BLaER1 treated with 17β-estradiol and CSF1 and Interleukin-3, amounts not matched to agents 10 nM and 100 nM (cell line): ENCODE measurements around the gene CUX1.

ENCODE experiments used
- H3K27ac ChIP-seq, 11 experiments: shearing (Covaris generic); formaldehyde crosslinking; 2 replicates each; pipeline ENCODE4 v1.8.1; 2022
- H3K27me3 ChIP-seq, 11 experiments: shearing (Covaris generic); formaldehyde crosslinking; 2 replicates each; pipeline ENCODE4 v1.8.1; 2022
- H3K36me3 ChIP-seq, 11 experiments: shearing (Covaris generic); formaldehyde crosslinking; 2 replicates each; pipeline ENCODE4 v1.8.1; 2022
- H3K4me1 ChIP-seq, 10 experiments: shearing (Covaris generic); formaldehyde crosslinking; 2 replicates each; pipeline ENCODE4 v1.8.1; 2022
- H3K4me2 ChIP-seq, 11 experiments: shearing (Covaris generic); formaldehyde crosslinking; 2 replicates each; pipeline ENCODE4 v1.8.1; 2022
- H3K4me3 ChIP-seq, 10 experiments: shearing (Covaris generic); formaldehyde crosslinking; 2 replicates each; pipeline ENCODE4 v1.8.1; 2022
- H3K9ac ChIP-seq, 11 experiments: shearing (Covaris generic); formaldehyde crosslinking; 2 replicates each; pipeline ENCODE4 v1.8.1; 2022
- H3K9me3 ChIP-seq, 11 experiments: shearing (Covaris generic); formaldehyde crosslinking; replicated peaks in 1 of 11; 2 replicates each; pipeline ENCODE4 v1.8.1; 2022
- H4K20me1 ChIP-seq, 11 experiments: shearing (Covaris generic); formaldehyde crosslinking; 2 replicates each; pipeline ENCODE4 v1.8.1; 2022
- Cebpa-rat ChIP-seq, 11 experiments: shearing (Covaris generic); IDR thresholded peaks; 2 replicates each; pipeline ENCODE4 v1.8.1; 2022

Gene CUX1

DNA sequence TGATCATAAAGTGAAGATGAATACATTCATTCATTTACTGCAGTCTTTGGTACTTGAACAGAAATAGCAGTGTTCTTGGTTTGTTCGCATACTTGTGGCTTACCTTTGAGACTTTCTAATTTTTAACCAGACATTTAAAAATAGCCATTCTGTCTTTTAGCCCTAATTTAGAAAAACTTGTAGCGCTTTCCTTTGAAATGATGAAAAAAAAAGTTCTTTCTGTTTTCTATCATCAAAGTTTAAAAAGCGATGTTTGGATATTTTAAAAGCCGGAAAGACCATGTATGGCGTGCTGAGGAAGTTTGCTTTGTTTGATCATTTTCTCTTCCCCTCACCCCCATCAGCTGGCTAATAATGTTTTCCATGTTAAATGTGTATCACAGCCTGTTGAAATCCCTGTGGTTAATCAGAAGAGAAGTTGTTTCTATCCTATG lies 116.3 kb downstream of the CUX1 start:
- peak overlapping the region; percentile 78 to 97 (median 89) for H3K4me2 ChIP-seq
- H3K27ac ChIP-seq = peak overlapping the region; percentile 70 to 88 (median 82)
- H3K36me3 ChIP-seq = peaks cover 0 to 42% (median 35%) of the 10 kb centered on the region in 11 experiments; a peak in 20 of 22 replicates
- H4K20me1 ChIP-seq = peaks cover 0 to 19% (median 0%) of the 10 kb centered on the region in 11 experiments; a peak in 8 of 22 replicates
- H3K27me3 ChIP-seq = no peaks in the 10 kb centered on the region
- H3K4me1 ChIP-seq = peaks cover 56 to 95% (median 79%) of the 10 kb centered on the region in 10 experiments
- no peak for TF ChIP-seq Cebpa-rat (IDR thresholded peaks at IDR 0.05)
- H3K9ac ChIP-seq = peak overlapping the region; percentile 53 to 82 (median 74)
- peaks cover 11 to 36% (median 26%) of the 10 kb centered on the region in 11 experiments; a peak in 21 of 22 replicates for H3K9me3 ChIP-seq
- peak overlapping the region; percentile 8 to 51 (median 43); a peak in 18 of 20 replicates for H3K4me3 ChIP-seq

- peak overlapping the region; percentile 53 to 82 (median 74) for H3K9ac ChIP-seq
- peaks cover 0 to 26% (median under 1%) of the 10 kb centered on the region in 11 experiments; a peak in 8 of 22 replicates for H4K20me1 ChIP-seq
- H3K4me1 ChIP-seq = peaks cover 62 to 88% (median 74%) of the 10 kb centered on the region in 10 experiments
- H3K27me3 ChIP-seq = no peaks in the 10 kb centered on the region
- peaks cover 11 to 34% (median 22%) of the 10 kb centered on the region in 11 experiments; a peak in 21 of 22 replicates for H3K9me3 ChIP-seq
- H3K36me3 ChIP-seq = peaks cover 0 to 42% (median 30%) of the 10 kb centered on the region in 11 experiments; a peak in 20 of 22 replicates
- TF ChIP-seq Cebpa-rat (IDR thresholded peaks at IDR 0.05) = no peak
- H3K4me2 ChIP-seq = peak overlapping the region; percentile 78 to 97 (median 89)
- peak overlapping the region in 7 of 10 experiments; percentile 8 to 51 (median 44); a peak in 4 of 20 replicates for H3K4me3 ChIP-seq
- peak overlapping the region; percentile 70 to 88 (median 82) for H3K27ac ChIP-seq
Observed at GRCh38 chr7:101934618-101935017, 117.2 kb downstream of the CUX1 start.

GRCh38 chr7:101935521-101936141 lies 118.2 kb downstream of the CUX1 start:
- H4K20me1 ChIP-seq = peaks cover 6 to 36% (median 11%) of the 10 kb centered on the region in 11 experiments; a peak in 21 of 22 replicates
- no peak for TF ChIP-seq Cebpa-rat (IDR thresholded peaks at IDR 0.05)
- no peak overlapping the region for H3K4me3 ChIP-seq
- peaks cover 5 to 24% (median 12%) of the 10 kb centered on the region in 11 experiments; a peak in 21 of 22 replicates for H3K9me3 ChIP-seq
- H3K4me2 ChIP-seq = peak overlapping the region; percentile 78 to 97 (median 89)
- H3K36me3 ChIP-seq = peaks cover 0 to 32% (median 19%) of the 10 kb centered on the region in 11 experiments; a peak in 19 of 22 replicates
- H3K4me1 ChIP-seq = peaks cover 72 to 93% (median 83%) of the 10 kb centered on the region in 10 experiments
- peak overlapping the region in 10 of 11 experiments; percentile 17 to 78 (median 46); a peak in 16 of 22 replicates for H3K9ac ChIP-seq
- H3K27ac ChIP-seq = peak overlapping the region; percentile 65 to 88 (median 82)
- H3K27me3 ChIP-seq = no peaks in the 10 kb centered on the region

- Histone ChIP-seq H3K4me1 (peaks cover 77 to 93% (median 85%) of the 10 kb centered on the region in 10 experiments), H3K4me3 (peak overlapping the region in 2 of 10 experiments; percentile 18 to 40; a peak in 5 of 20 replicates), H3K36me3 (peaks cover 0 to 26% (median 14%) of the 10 kb centered on the region in 11 experiments; a peak in 16 of 22 replicates), H3K9me3 (peaks cover 0 to 18% (median 6%) of the 10 kb centered on the region in 11 experiments; a peak in 13 of 22 replicates), H3K27ac (peak overlapping the region; percentile 65 to 88 (median 82)), H3K4me2 (peak overlapping the region; percentile 78 to 97 (median 89)), H3K27me3 (no peaks in the 10 kb centered on the region), H4K20me1 (peaks cover 12 to 42% (median 17%) of the 10 kb centered on the region in 11 experiments; a peak in 21 of 22 replicates), H3K9ac (peak overlapping the region; percentile 37 to 75 (median 61); a peak in 21 of 22 replicates)
- TF ChIP-seq Cebpa-rat (IDR thresholded peaks at IDR 0.05) = no peak
Observed at GRCh38 chr7:101936223-101936610, 118.8 kb downstream of the CUX1 start.

DNA sequence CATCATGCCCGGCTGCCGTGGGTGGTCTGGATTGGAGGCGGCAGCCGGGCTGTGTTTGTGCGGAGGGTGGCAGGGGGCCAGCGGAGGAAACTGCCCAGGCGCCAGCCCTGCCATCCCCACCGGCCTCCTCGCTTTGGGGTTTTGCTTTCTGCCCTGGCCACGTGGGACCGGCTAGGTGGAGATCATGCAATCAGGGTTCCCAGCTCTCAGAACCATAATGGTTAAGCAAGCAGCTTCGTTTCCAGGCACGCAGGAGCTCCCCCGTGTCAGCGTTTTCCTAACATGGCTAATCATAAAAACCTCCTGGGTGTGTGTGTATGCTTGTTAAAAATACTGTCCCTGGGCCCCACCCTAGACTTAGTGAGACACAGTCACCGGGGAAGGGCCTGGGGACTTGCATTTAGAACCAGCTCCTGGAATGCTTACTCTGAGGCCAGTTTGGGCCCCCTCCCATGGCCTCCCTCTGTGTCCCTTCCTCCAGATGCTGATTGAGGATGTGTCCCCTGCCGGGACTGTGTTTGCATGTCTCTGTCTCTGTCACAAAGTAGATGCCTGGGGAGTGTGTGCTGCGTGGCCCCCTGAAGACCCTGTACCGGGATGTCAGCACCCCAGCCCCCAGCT lies 119.3 kb downstream of the CUX1 start:
- Histone ChIP-seq H3K9ac (peak overlapping the region; percentile 37 to 75 (median 61); a peak in 21 of 22 replicates), H3K9me3 (peaks cover 0 to 14% (median 5%) of the 10 kb centered on the region in 11 experiments; a peak in 9 of 22 replicates), H3K27ac (peak overlapping the region; percentile 65 to 88 (median 82)), H3K4me2 (peak overlapping the region; percentile 78 to 97 (median 89)), H3K4me3 (peak overlapping the region in 2 of 10 experiments; percentile 18 to 40; a peak in 5 of 20 replicates), H3K36me3 (peaks cover 0 to 21% (median 10%) of the 10 kb centered on the region in 11 experiments; a peak in 11 of 22 replicates), H4K20me1 (peaks cover 16 to 47% (median 22%) of the 10 kb centered on the region in 11 experiments; a peak in 21 of 22 replicates), H3K27me3 (no peaks in the 10 kb centered on the region), H3K4me1 (peaks cover 77 to 93% (median 86%) of the 10 kb centered on the region in 10 experiments)
- no peak for TF ChIP-seq Cebpa-rat (IDR thresholded peaks at IDR 0.05)

GRCh38 chr7:101937717-101938514 lies 120.5 kb downstream of the CUX1 start:
- Histone ChIP-seq H3K27me3 (no peaks in the 10 kb centered on the region), H3K9me3 (peaks cover 0 to 14% (median 5%) of the 10 kb centered on the region in 11 experiments; a peak in 9 of 22 replicates), H3K4me3 (no peak overlapping the region), H3K27ac (peak overlapping the region in 6 of 11 experiments; percentile 70 to 88 (median 83); a peak in 10 of 22 replicates), H3K4me2 (peak overlapping the region in 5 of 11 experiments; percentile 86 to 97 (median 92); a peak in 8 of 22 replicates), H3K4me1 (peaks cover 78 to 93% (median 86%) of the 10 kb centered on the region in 10 experiments), H3K36me3 (peaks cover 0 to 21% (median 10%) of the 10 kb centered on the region in 11 experiments; a peak in 11 of 22 replicates), H3K9ac (no peak overlapping the region), H4K20me1 (peaks cover 26 to 59% (median 34%) of the 10 kb centered on the region in 11 experiments; a peak in 21 of 22 replicates)
- TF ChIP-seq Cebpa-rat (IDR thresholded peaks at IDR 0.05) = no peak

GRCh38 chr7:101939136-101939695 lies 121.8 kb downstream of the CUX1 start:
- Histone ChIP-seq H3K4me1 (peaks cover 82 to 96% (median 87%) of the 10 kb centered on the region in 10 experiments), H3K4me3 (no peak overlapping the region), H3K36me3 (peaks cover 0 to 23% (median 10%) of the 10 kb centered on the region in 11 experiments; a peak in 11 of 22 replicates), H3K4me2 (peak overlapping the region in 7 of 11 experiments; percentile 4 to 90 (median 68); a peak in 5 of 22 replicates), H3K27me3 (no peaks in the 10 kb centered on the region), H4K20me1 (peaks cover 34 to 72% (median 47%) of the 10 kb centered on the region in 11 experiments; a peak in 21 of 22 replicates), H3K9me3 (peaks cover 0 to 14% (median 5%) of the 10 kb centered on the region in 11 experiments; a peak in 9 of 22 replicates), H3K27ac (peak overlapping the region in 2 of 11 experiments; percentile 30 to 59; a peak in 1 of 22 replicates), H3K9ac (no peak overlapping the region)
- no peak for TF ChIP-seq Cebpa-rat (IDR thresholded peaks at IDR 0.05)
